Muscle layer of duodenum (tissue), 2 donors: ENCODE data around the gene C3orf22.
"Not testable (repeated sequence)": the region's sequence is repeated elsewhere in the genome, so short reads cannot be mapped to it uniquely, and the experiment has no call there.

Experiments used
- H3K27ac ChIP-seq: one replicate; pipeline ENCODE4 v1.7.0; 2013; ENCODE audit warnings: mild to moderate bottlenecking, low read length
- H3K27me3 ChIP-seq: one replicate; pipeline ENCODE4 v1.7.0; 2013; ENCODE audit warnings: low read depth, mild to moderate bottlenecking, control low read depth, low read length
- H3K36me3 ChIP-seq, 2 donors: one replicate each; pipeline ENCODE4 v1.7.0; 2013; ENCODE audit warnings: low read length in 2 of 2, control low read depth in 1 of 2, mild to moderate bottlenecking in 1 of 2; ENCODE audit not compliant: insufficient read depth in 2 of 2, control insufficient read depth in 1 of 2
- H3K4me1 ChIP-seq, 2 donors: one replicate each; pipeline ENCODE4 v1.7.0; 2013; ENCODE audit warnings: low read length in 2 of 2, mild to moderate bottlenecking in 2 of 2, control low read depth in 1 of 2, moderate library complexity in 1 of 2; ENCODE audit not compliant: insufficient read depth in 2 of 2, control insufficient read depth in 1 of 2
- H3K4me3 ChIP-seq, 2 donors: one replicate each; pipeline ENCODE4 v1.7.0; 2013; ENCODE audit warnings: low read length in 2 of 2, low read depth in 1 of 2, mild to moderate bottlenecking in 1 of 2
- H3K9me3 ChIP-seq, 2 donors: one replicate each; pipeline ENCODE4 v1.7.0; 2013; ENCODE audit warnings: low read length in 2 of 2, control low read depth in 1 of 2, mild to moderate bottlenecking in 1 of 2; ENCODE audit not compliant: control insufficient read depth in 1 of 2
- donor health status: healthy.

Gene C3orf22

GRCh38 chr3:126539558-126540250 is 19.0 kb downstream of the C3orf22 start:
- Histone ChIP-seq H3K36me3 (no peaks in the 10 kb centered on the region), H3K4me3 (no peak overlapping the region), H3K4me1 (peaks cover 0 to 8% of the 10 kb centered on the region in 2 donors), H3K9me3 (no peaks in the 10 kb centered on the region), H3K27me3 (peaks cover 4% of the 10 kb centered on the region), H3K27ac (no peak overlapping the region)

DNA sequence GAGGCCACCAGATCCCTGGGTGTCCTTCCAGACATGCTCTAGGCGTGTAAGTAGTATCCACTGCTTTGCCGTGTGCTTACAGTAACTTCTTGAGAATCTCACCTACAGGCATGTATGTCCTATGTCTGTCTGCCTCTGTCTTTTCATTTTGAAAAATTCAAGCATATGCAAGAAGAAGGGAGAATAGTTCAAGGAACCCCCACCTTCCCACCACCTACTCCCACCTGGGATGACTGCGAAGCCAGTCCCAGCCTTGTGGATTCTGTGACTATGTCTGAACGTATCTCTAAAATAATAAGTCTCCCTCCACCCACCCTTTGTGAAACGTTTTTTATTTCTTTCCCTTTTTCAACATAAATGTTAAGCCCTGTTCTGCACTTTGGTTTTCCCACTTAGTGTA is 19.8 kb downstream of the C3orf22 start:
- H3K27ac ChIP-seq, result no peak overlapping the region
- H3K4me1 ChIP-seq, result peaks cover 0 to 8% of the 10 kb centered on the region in 2 donors
- no peaks in the 10 kb centered on the region for H3K9me3 ChIP-seq
- H3K36me3 ChIP-seq, result no peaks in the 10 kb centered on the region
- no peak overlapping the region for H3K4me3 ChIP-seq
- H3K27me3 ChIP-seq, result peaks cover 4% of the 10 kb centered on the region

- Histone ChIP-seq H3K9me3 (no peaks in the 10 kb centered on the region), H3K4me3 (no peak overlapping the region), H3K36me3 (no peaks in the 10 kb centered on the region), H3K4me1 (peaks cover 0 to 8% of the 10 kb centered on the region in 2 donors), H3K27me3 (peaks cover 4% of the 10 kb centered on the region), H3K27ac (no peak overlapping the region)
Measured at GRCh38 chr3:126538316-126538715, 20.4 kb downstream of the C3orf22 start.

DNA sequence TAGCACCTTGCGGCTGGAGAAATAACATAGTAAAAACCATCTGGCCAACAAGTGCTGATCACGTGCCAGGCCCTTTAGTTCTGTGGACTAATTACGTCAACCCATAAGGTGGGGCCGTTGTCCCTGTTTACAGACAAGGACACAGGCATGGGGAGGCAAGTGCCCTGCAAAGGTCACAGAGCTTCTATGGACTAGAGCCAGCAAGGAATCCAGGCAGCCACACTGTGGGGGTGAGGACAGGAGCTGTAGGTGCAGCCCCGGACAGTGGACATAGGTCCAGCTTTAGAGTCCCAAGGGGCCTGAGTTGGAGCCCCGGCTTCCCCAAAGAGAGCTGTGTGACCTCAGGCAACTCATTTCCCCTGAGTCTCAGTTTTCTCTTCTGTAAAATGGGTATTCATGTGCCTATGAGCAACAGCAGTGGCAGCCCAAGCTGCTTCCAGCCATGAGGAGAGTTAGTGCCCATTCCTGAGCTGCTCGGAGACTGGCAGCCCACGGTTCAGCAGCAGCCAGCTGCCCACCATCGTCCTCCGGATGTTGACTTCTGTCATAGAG is 20.9 kb downstream of the C3orf22 start:
- Histone ChIP-seq H3K27me3 (peaks cover 4% of the 10 kb centered on the region), H3K9me3 (no peaks in the 10 kb centered on the region), H3K27ac (no peak overlapping the region)

DNA sequence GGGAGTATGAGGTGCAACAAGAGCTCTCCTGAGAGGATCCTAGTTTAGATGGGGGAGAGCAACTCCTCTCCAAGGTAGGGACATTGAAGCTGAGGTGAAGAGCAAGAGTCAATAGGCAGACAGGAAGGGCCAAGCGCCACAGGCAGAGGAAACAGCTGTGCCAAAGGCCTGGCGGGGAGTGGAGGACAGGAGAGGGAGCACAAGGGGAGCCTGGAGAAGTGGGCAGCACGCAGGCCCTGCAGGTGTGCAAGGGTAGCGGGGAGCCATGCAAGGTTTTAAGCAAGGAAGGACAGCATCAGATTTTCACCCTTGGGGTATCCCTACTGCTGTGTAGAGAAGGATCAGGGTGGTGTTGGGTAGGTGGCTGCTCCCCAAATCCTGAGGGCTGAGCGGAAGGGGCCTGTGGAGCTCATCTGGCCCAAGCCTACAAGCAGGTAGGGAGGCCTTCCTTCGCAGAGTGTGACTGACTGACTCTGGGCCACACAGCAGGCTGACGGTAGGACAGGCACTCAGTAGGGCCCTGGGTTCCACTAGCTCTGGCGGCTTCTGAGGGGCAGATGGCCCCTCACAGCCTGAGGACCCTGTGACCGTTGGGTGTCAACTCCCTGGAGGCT is 21.5 kb downstream of the C3orf22 start:
- Histone ChIP-seq H3K27ac (no peak overlapping the region), H3K27me3 (peaks cover 4% of the 10 kb centered on the region), H3K36me3 (no peaks in the 10 kb centered on the region), H3K4me3 (no peak overlapping the region), H3K9me3 (no peaks in the 10 kb centered on the region), H3K4me1 (peaks cover 0 to 8% of the 10 kb centered on the region in 2 donors)

More for the DNA sequence above, 20.9 kb downstream of the C3orf22 start:
- no peak overlapping the region for H3K4me3 ChIP-seq
- H3K36me3 ChIP-seq, result no peaks in the 10 kb centered on the region
- peaks cover 0 to 8% of the 10 kb centered on the region in 2 donors for H3K4me1 ChIP-seq

GRCh38 chr3:126536126-126536525 is 22.6 kb downstream of the C3orf22 start:
- Histone ChIP-seq H3K36me3 (no peaks in the 10 kb centered on the region), H3K27me3 (peaks cover 4% of the 10 kb centered on the region), H3K4me3 (no peak overlapping the region), H3K4me1 (peaks cover 0 to 8% of the 10 kb centered on the region in 2 donors), H3K27ac (no peak overlapping the region), H3K9me3 (no peaks in the 10 kb centered on the region)

GRCh38 chr3:126535636-126536035 is 23.1 kb downstream of the C3orf22 start:
- Histone ChIP-seq H3K27me3 (peaks cover 4% of the 10 kb centered on the region), H3K4me3 (no peak overlapping the region), H3K9me3 (no peaks in the 10 kb centered on the region), H3K36me3 (no peaks in the 10 kb centered on the region), H3K4me1 (peaks cover 0 to 6% of the 10 kb centered on the region in 2 donors), H3K27ac (no peak overlapping the region)

GRCh38 chr3:126534716-126535115 is 24.0 kb downstream of the C3orf22 start:
- not testable (repeated sequence) for H3K27me3 ChIP-seq, H3K9me3 ChIP-seq, H3K4me3 ChIP-seq, H3K27ac ChIP-seq, H3K4me1 ChIP-seq, H3K36me3 ChIP-seq

DNA sequence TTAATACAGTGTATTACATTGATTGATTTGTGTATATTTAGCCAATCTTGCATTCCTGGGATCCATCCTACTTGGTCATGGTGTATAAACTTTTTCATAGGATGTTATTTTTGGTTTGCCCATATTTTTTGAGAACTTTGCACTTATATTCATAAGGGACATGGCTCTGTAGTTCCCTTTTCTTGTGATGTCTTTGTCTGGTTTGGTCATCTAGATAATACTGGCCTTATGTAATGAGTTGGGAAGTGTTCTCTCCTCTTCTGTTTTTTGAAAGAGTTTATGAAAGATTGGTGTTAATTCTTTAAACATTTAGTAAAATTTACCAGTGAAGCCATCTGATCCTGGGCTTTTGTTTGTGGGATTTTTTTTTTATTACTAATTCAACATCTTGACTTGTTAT is 25.2 kb downstream of the C3orf22 start:
- no peak overlapping the region for H3K4me3 ChIP-seq
- H3K27ac ChIP-seq, result no peak overlapping the region
- no peaks in the 10 kb centered on the region for H3K9me3 ChIP-seq
- H3K36me3 ChIP-seq, result no peaks in the 10 kb centered on the region
- peaks cover 4% of the 10 kb centered on the region for H3K27me3 ChIP-seq
- no peaks in the 10 kb centered on the region for H3K4me1 ChIP-seq

DNA sequence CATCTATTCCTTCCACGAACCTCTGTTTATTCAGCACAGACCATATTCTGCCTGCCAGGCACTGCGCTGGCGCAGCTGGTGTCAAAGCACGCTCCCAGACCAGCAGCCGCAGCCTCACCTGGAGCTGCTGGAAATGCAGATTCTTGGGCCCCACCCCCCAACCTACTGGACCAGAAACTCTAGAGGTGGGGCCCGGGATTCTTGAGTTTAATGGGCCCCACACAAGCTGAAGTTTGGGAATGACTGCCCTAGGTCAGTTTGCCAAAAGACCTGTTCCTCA is 27.7 kb downstream of the C3orf22 start:
- no peaks in the 10 kb centered on the region for H3K9me3 ChIP-seq
- no peaks in the 10 kb centered on the region for H3K36me3 ChIP-seq
- H3K4me1 ChIP-seq, result no peaks in the 10 kb centered on the region
- peaks cover 4% of the 10 kb centered on the region for H3K27me3 ChIP-seq
- H3K27ac ChIP-seq, result no peak overlapping the region
- no peak overlapping the region for H3K4me3 ChIP-seq

GRCh38 chr3:126530171-126531050 is 28.3 kb downstream of the C3orf22 start:
- no peak overlapping the region for H3K27ac ChIP-seq
- no peaks in the 10 kb centered on the region for H3K9me3 ChIP-seq
- no peak overlapping the region for H3K4me3 ChIP-seq
- no peaks in the 10 kb centered on the region for H3K27me3 ChIP-seq
- H3K36me3 ChIP-seq, result no peaks in the 10 kb centered on the region
- no peaks in the 10 kb centered on the region for H3K4me1 ChIP-seq
